Neural progenitor cell (in vitro differentiated cells): ENCODE results near the gene ZP1.

Experiments
- EZH2 ChIP-seq: fragments of 200-600 bp; sonication (generic); IDR thresholded peaks from 2 replicates; pipeline ENCODE4 v1.6.1; 2017; ENCODE audit warnings: antibody characterized with exemption, mild to moderate bottlenecking, moderate library complexity
- TF ChIP-seq, protein P1 (sequence below): fragments of 200-600 bp; sonication (generic); IDR thresholded peaks from 2 replicates; pipeline ENCODE4 v1.5.1; 2017; ENCODE audit warnings: antibody characterized with exemption, mild to moderate bottlenecking

DNA sequence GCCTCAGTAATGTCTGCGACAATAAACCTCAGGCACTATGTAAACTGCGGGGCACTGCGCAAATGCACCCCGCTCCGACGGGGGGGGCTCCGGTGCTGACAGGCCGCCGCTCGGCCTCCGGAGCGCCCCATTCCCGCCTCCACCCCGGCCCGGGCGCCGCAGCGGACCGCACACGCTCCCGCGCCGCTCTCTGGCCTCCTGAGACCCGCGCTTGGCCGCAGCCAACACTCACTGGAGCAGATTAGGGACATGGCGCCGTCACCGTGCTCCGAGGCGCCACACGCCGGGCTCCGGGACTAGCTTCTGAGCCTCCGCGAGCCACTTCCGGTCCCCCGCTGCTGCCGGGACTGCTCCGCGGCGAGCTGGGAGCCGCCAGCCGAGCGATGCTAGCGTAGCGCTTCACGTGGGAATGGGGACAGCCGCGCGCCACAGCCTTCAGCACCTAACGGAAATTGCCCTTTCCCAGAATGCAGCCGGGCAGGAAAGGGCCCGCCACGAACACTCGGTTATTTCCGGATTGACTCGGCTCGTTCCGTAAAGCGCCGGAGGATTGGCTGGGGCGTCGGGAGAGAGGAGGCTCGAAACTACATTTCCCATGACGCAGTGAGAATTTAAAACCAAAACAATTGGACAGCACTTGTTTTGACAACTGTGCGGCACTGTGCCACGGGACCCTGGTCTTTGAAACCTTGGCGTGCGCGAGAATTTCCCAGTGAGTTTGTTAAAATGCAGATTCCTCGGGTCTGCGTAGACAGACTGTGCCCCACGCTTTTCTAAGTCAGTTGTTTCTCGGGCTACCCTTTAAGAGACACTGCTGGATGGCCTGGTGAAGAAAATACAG is 39.0 kb downstream of the ZP1 start, which contains the start of gene PRPF19:
- TF ChIP-seq EZH2: no peak
- TF ChIP-seq, protein P1, sequence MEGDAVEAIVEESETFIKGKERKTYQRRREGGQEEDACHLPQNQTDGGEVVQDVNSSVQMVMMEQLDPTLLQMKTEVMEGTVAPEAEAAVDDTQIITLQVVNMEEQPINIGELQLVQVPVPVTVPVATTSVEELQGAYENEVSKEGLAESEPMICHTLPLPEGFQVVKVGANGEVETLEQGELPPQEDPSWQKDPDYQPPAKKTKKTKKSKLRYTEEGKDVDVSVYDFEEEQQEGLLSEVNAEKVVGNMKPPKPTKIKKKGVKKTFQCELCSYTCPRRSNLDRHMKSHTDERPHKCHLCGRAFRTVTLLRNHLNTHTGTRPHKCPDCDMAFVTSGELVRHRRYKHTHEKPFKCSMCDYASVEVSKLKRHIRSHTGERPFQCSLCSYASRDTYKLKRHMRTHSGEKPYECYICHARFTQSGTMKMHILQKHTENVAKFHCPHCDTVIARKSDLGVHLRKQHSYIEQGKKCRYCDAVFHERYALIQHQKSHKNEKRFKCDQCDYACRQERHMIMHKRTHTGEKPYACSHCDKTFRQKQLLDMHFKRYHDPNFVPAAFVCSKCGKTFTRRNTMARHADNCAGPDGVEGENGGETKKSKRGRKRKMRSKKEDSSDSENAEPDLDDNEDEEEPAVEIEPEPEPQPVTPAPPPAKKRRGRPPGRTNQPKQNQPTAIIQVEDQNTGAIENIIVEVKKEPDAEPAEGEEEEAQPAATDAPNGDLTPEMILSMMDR: no peak
